ENCODE data around the gene AKAP13.

DNA sequence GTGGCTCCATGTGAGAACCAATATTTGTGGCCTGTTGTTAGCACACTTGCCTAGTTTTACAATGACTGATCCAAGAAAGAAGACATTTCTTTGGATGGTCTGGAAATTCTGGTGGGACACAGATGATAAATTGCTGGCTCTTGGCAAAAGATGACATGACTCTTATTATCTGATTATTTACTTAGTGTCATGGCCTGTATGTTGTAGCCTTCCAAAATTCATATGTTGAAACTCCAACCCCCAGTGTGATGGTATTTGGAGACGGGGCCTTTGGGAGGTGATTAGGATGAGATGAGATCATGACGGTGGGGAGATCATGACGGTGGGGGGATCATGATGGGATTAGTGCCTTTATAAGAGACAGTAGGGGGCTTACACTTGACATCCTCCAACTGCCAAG, 30.0 kb upstream of the AKAP13 start:
- TF ChIP-seq TAF1 (IDR thresholded peaks at IDR 0.05; ENCODE audit: low read depth) (no peak), CREB1 (IDR thresholded peaks at IDR 0.05; ENCODE audit: low read depth) (no peak), TEAD4 (IDR thresholded peaks at IDR 0.05) (no peak), EP300 (IDR thresholded peaks at IDR 0.05; ENCODE audit: borderline replicate concordance) (no peak), FOXM1 (IDR thresholded peaks at IDR 0.05; ENCODE audit: borderline replicate concordance, low read depth) (no peak), EGR1 (IDR thresholded peaks at IDR 0.05) (no peak)
- TF ChIP-seq, protein P1, sequence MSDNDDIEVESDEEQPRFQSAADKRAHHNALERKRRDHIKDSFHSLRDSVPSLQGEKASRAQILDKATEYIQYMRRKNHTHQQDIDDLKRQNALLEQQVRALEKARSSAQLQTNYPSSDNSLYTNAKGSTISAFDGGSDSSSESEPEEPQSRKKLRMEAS (IDR thresholded peaks at IDR 0.05): no peak
